ENCODE data around the gene ANKRD34A.

Gene ANKRD34A

DNA sequence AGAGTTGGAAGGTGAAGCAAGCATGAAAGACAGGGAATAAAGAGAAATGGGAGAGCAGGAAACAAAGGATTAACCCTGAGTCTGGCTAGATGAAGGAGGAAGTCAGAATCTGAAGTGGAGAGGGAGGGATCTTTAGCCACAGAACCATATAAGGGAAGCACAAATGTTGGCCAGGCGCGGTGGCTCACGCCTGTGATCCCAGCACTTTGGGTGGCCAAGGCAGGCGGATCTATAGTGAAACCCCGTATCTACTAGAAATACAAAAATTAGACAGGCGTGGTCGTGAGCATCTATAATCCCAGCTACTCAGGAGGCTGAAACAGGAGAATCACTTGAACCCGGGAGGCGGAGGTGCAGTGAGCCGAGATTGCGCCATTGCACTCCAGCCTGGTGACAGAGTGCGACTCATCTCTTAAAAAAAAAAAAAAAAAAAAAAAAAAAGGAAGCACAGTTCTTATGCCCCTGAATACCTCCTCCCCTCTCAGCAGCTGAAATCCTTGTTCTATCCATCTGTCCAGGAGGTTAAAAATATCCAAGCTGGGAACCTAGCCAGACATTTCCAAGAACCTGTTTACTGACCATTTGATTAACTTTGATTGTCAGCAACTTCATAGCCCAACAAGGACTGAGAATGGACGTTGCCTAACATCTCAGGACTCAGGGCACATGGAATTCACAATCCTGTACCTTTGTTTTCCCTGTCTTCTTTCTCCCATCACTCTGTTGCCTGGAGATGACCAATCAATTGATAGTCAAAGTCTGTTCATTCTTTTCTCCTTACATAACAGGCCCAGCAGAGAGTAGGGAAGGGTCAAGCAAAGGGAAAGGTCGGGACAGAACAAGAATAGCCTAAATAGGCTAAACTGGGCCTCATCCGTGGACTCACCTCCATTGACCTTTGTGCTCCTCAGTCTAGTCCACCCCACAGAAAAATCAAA, 21.4 kb upstream of the ANKRD34A start (continued):
- TF ChIP-seq, protein P1, sequence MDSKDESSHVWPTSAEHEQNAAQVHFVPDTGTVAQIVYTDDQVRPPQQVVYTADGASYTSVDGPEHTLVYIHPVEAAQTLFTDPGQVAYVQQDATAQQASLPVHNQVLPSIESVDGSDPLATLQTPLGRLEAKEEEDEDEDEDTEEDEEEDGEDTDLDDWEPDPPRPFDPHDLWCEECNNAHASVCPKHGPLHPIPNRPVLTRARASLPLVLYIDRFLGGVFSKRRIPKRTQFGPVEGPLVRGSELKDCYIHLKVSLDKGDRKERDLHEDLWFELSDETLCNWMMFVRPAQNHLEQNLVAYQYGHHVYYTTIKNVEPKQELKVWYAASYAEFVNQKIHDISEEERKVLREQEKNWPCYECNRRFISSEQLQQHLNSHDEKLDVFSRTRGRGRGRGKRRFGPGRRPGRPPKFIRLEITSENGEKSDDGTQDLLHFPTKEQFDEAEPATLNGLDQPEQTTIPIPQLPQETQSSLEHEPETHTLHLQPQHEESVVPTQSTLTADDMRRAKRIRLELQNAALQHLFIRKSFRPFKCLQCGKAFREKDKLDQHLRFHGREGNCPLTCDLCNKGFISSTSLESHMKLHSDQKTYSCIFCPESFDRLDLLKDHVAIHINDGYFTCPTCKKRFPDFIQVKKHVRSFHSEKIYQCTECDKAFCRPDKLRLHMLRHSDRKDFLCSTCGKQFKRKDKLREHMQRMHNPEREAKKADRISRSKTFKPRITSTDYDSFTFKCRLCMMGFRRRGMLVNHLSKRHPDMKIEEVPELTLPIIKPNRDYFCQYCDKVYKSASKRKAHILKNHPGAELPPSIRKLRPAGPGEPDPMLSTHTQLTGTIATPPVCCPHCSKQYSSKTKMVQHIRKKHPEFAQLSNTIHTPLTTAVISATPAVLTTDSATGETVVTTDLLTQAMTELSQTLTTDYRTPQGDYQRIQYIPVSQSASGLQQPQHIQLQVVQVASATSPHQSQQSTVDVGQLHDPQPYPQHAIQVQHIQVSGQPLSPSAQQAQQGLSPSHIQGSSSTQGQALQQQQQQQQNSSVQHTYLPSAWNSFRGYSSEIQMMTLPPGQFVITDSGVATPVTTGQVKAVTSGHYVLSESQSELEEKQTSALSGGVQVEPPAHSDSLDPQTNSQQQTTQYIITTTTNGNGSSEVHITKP (tag by site-specific recombination; IDR thresholded peaks at IDR 0.05) = 0 out of 2 replicates have a peak, but pooled peaks have one; percentile 14
- peak; percentile 20; the same call in 1 of the 2 replicates for TF ChIP-seq ZBTB17 (tag by site-specific recombination; IDR thresholded peaks at IDR 0.05)
- TF ChIP-seq, protein P2, sequence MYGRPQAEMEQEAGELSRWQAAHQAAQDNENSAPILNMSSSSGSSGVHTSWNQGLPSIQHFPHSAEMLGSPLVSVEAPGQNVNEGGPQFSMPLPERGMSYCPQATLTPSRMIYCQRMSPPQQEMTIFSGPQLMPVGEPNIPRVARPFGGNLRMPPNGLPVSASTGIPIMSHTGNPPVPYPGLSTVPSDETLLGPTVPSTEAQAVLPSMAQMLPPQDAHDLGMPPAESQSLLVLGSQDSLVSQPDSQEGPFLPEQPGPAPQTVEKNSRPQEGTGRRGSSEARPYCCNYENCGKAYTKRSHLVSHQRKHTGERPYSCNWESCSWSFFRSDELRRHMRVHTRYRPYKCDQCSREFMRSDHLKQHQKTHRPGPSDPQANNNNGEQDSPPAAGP (tag by site-specific recombination; IDR thresholded peaks at IDR 0.05) = 0 out of 2 replicates have a peak, but pooled peaks have one; percentile 39

DNA sequence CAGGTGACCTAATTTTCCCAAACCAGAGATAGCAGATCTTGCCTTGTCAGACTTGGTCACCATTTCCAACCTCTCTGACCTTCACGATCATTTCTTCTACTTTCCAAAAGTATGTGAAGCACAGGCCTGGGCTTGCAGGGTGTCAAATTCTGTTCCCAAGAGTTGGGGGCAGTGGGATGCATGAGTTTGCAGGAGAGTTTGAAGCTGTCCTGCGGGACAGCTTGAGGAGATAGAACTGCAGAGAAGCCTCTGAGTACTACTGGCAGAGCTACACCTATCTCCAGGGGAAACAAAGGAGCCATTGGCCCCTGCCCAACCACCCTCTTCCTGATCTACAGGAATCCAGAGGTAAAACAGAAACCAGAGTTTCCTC, 20.7 kb upstream of the ANKRD34A start:
- ChIA-PET POLR2A (no interaction called here), CTCF (interaction anchor here (0.6 kb wide), 1 partner anchor 100 kb away, joined by 3 read pairs; no protein-coding TSS in a partner anchor)
- H3K9me3 ChIP-seq (ENCODE audit: control insufficient read depth, insufficient read depth, low read depth, low read length) = no peaks in the 10 kb centered on the region
- H3K36me3 ChIP-seq (ENCODE audit: control insufficient read depth in 2 of 2, insufficient read depth in 1 of 2, low read length in 2 of 2) = no peaks in the 10 kb centered on the region
- TF ChIP-seq ZNF514 (tag by site-specific recombination; IDR thresholded peaks at IDR 0.05) = no peak
- TF ChIP-seq, protein P3, sequence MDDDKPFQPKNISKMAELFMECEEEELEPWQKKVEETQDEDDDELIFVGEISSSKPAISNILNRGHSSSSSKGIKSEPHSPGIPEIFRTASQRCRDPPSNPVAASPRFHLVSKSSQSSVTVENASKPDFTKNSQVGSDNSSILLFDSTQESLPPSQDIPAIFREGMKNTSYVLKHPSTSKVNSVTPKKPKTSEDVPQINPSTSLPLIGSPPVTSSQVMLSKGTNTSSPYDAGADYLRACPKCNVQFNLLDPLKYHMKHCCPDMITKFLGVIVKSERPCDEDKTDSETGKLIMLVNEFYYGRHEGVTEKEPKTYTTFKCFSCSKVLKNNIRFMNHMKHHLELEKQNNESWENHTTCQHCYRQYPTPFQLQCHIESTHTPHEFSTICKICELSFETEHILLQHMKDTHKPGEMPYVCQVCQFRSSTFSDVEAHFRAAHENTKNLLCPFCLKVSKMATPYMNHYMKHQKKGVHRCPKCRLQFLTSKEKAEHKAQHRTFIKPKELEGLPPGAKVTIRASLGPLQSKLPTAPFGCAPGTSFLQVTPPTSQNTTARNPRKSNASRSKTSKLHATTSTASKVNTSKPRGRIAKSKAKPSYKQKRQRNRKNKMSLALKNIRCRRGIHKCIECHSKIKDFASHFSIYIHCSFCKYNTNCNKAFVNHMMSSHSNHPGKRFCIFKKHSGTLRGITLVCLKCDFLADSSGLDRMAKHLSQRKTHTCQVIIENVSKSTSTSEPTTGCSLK (tag by site-specific recombination; IDR thresholded peaks at IDR 0.05) = no peak
- H3K4me1 ChIP-seq (ENCODE audit: control insufficient read depth, insufficient read depth, low read length) = no peaks in the 10 kb centered on the region
- no peak overlapping the region for H3K27ac ChIP-seq (ENCODE audit: extremely low read depth, low read depth, low read length)
- no peak overlapping the region for H3K4me3 ChIP-seq (ENCODE audit: low read depth, low read length)

DNA sequence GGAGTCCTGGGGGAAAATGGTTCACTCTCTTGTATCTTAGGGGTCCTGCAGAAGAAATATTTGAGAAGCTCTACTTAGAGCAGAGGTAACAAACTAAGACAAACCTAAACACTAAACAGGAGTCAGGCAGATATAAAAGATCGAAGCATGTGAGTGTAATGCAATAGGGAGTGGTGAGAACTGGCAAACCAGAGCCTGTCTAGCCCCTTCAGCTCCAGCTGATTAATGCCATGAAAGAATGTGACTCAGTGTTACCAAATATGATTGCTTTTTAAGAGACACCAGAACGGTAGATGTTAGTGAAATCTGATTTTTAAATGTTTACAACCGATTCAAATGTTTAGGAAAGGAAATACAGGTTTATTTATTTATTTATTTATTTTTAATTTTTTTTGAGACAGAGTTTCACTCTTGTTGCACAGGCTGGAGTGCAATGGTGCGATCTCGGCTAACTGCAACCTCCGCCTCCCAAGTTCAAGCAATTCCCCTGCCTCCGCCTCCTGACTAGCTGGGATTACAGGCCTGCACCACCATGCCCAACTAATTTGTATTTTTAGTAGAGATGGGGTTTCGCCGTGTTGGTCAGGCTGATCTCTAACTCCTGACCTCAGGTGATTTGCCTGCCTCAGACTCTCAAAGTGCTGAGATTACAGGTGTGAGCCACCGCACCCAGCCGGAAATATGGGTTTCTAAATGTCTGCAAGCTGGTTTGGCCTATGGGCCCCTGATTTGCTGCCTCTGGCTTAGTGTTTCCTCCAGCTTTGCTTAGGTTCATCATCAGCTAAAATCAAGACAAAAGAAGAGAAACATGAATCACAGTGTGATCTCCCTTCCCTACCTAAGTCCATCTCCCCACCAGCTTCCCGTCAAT, 19.8 kb upstream of the ANKRD34A start:
- TF ChIP-seq, protein P4, sequence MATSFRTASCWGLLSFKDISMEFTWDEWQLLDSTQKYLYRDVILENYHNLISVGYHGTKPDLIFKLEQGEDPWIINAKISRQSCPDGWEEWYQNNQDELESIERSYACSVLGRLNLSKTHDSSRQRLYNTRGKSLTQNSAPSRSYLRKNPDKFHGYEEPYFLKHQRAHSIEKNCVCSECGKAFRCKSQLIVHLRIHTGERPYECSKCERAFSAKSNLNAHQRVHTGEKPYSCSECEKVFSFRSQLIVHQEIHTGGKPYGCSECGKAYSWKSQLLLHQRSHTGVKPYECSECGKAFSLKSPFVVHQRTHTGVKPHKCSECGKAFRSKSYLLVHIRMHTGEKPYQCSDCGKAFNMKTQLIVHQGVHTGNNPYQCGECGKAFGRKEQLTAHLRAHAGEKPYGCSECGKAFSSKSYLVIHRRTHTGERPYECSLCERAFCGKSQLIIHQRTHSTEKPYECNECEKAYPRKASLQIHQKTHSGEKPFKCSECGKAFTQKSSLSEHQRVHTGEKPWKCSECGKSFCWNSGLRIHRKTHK (tag by site-specific recombination; IDR thresholded peaks at IDR 0.05) = no peak
- peak; percentile 64; the same call in 1 of the 2 replicates for TF ChIP-seq ZNF223 (tag by site-specific recombination; IDR thresholded peaks at IDR 0.05)
- CTCF ChIA-PET = interaction anchor here (1.0 kb wide), 1 partner anchor 48 kb away, joined by 3 read pairs; no protein-coding TSS in a partner anchor
- no peak overlapping the region for H3K4me3 ChIP-seq (ENCODE audit: low read depth, low read length)
- no peak overlapping the region for H3K27ac ChIP-seq (ENCODE audit: extremely low read depth, low read depth, low read length)
- H3K9me3 ChIP-seq (ENCODE audit: control insufficient read depth, insufficient read depth, low read depth, low read length) = no peaks in the 10 kb centered on the region
- POLR2A ChIA-PET = no interaction called here
- H3K36me3 ChIP-seq (ENCODE audit: control insufficient read depth in 2 of 2, insufficient read depth in 1 of 2, low read length in 2 of 2) = no peaks in the 10 kb centered on the region
- H3K4me1 ChIP-seq (ENCODE audit: control insufficient read depth, insufficient read depth, low read length) = no peaks in the 10 kb centered on the region; the same call in 1 of the 2 replicates
